GM18951 (cell line): Measurements from ENCODE around the gene LRIG1.

Source experiments
- POLR2A ChIP-seq: IDR thresholded peaks from 4 replicates; pipeline ENCODE4 v1.6.1; 2011; ENCODE audit warnings: mild to moderate bottlenecking; ENCODE audit not compliant: insufficient read length, insufficient read depth; ENCODE audit errors: extremely low read depth
- in situ Hi-C: fragments of 300-500 bp; cut with MboI; formaldehyde crosslinking; loops from one replicate; pipeline ENCODE4 v1.12.0; 2022; ENCODE audit warnings: low sequenced_read_pairs, mixed read lengths, inconsistent platforms; ENCODE audit not compliant: unreplicated experiment

Gene LRIG1

DNA sequence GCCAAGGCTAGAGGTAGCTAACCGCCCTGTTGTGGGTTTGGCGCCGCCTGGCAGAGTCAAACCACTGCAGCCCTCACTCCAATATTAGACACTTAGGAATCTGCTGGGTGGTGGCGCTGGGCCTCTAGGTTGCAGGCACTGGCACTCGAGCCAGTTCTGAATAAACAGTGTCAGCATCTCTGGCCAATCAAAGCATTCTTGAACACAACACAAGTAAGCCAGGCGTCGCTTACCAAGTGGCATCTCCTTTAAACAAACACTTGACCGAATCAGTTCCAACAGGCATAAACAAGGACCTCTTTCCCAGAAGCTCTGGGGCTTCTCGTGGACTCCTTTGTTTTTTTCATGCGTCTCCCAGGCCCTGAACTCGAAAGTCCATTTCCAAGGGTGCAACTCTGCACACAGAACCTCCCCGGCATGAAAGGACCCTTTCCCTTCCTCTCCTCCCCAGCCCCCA is 82.3 kb downstream of the LRIG1 start:
- in situ Hi-C loops: loop anchor here (25.0 kb wide), 1 partner anchor 394 kb away; no protein-coding TSS in a partner anchor
- TF ChIP-seq POLR2A: no peak

DNA sequence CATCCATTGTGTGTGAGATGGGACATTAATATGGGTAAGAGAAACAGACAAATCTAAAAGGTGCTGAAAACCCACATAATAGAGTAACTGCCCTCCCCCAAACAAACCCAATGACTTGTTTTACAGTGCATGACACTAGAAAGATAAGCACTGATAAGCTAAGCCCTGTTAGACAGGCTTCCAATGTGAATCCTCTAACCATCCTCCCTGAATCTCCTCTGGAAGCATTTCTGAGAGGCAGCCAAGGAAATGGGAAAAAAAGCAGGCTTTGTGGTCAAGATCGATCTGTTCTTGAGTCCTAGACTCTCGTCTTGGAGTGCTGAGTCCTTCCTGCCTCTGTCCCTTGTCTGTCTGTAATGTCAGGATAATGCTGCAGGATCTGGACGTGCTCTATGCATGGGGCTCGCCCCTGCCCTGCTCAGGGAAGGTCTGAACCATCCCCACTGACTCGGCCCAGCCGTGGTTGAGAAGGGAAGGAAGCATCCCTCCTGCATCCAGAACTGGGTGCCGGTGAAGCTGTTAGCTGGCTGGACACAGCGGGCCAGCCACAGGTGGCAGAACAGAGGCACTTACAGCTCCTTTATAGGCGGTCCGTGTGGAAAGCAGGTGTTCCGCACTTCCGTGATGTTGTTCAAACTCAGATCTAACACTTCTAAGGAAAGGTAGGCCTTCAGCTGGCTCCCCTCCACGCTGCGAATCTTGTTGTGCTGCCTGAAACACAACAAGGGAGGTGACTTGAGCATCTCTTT is 84.1 kb downstream of the LRIG1 start:
- in situ Hi-C loops: loop anchor here (25.0 kb wide), 1 partner anchor 396 kb away; no protein-coding TSS in a partner anchor
- no peak for TF ChIP-seq POLR2A

DNA sequence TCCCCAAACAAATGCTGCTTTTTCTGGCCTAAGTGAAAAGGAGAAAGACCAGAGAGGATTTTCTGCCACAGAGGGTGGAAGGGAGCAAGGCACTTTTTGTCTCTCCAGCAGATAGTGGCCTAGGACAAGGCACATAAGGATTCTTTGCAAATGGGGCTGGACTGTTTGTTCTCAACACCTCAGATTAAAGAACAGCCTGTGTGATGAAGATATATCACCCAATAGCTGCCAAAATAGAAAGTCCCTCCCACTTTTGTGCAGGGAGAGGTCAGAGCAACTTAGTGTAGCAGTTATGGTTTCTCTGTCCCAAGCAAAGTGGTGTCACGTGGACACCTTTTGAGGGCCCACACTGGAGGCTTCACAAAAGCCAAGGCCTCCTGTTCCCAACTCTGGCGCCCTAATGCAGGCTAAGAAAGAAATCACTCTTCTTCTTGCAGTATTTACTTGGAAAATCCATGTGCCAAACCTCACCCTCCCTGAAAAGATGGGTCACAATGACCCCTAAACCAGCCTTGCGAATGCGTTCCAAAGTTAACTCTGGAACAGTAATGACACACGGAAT is 84.9 kb downstream of the LRIG1 start:
- in situ Hi-C loops: loop anchor here (25.0 kb wide), 1 partner anchor 396 kb away; no protein-coding TSS in a partner anchor
- TF ChIP-seq POLR2A: no peak

DNA sequence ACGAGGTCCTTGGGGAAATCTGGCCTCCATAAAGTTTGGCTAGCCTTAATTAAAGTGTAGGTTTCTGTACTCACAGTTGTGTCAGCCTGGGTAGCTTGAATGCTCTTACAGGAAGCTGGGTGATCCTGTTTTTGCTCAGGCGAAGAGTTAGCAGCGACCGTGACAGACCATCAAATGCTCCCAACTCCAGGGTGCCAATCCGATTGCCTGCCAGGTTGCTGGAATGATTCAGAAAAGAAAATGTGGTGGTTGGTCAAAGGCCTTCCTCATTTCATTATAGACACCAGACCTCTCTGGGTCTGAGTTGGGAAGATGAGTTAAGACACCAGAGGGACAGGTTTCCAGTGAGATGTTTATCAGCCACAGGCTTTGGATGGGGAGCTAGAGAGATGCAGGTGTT is 86.0 kb downstream of the LRIG1 start:
- no peak for TF ChIP-seq POLR2A
- in situ Hi-C loops: loop anchor here (25.0 kb wide), 1 partner anchor 397 kb away; no protein-coding TSS in a partner anchor

DNA sequence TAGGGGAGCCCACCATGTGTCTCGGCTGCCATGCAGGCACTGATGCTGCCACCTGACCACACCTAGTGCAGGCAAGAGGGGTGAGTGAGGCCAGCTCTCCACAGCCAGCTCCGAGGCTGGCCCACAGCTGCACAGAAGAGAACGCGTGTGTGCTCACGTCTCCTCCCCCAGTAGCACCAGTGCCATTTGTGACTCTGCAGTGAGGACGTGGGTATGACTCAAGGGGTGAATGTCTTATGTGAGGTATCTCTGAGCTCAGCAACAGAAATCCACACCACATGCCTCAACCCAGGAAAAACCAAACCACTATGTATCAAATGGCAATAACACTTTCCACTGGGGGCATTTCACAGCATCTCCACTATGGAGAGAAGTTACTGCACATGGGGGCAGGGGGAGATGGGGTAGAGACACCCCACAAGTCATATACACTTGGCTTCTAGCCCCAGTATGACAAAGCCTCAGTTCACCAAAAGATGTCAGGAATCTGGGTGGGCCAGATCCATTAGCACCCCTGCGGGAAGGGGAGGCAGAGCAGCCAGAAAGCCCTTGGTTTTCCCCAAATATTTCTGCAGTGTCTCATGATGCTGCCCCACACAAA is 87.6 kb downstream of the LRIG1 start:
- TF ChIP-seq POLR2A: no peak

DNA sequence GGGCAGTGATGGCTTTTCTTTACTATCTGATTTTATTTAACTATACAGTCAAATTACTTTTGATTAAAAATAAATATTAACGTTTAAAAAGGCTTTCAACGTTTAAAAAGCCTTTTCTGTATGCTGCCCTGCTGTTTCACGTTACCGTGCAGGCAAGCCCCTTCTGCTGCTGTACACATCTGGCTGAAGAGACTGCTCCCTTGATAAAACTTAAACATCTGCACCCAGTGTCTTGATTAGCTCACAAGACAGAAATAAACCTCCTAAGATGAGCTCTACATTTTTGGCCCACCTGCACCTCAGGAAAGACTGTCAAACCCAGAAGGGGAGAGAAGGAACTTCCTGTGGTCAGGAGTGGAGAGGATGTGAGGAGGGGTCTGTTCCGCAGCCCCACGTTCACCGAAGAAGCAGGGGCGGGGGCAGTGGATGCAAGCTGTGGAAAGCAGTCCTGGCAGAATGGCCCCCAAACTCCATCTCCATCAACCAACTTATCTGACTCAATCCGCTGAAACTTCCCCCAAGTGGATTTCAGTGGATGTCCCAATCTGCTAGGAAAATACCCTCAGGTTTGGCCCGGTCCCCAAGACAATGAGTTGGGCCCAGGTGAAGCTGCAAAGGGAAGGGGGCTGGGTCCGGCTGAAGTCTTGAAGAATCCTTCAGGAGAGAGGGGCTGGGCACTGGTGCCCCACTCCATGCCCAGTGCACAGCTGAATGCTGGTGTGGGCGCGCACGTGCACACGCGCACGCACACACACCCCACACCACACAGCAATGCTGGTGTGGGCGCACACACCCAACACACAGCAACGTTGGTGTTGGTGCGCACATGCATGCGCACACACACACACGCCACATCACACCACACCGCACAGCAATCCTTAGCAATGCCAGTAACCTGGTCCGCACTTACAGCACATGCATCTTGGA is 88.6 kb downstream of the LRIG1 start:
- in situ Hi-C loops: loop anchor here (25.0 kb wide), 1 partner anchor 400 kb away; no protein-coding TSS in a partner anchor
- no peak for TF ChIP-seq POLR2A

More for the DNA sequence above, 87.6 kb downstream of the LRIG1 start:
- in situ Hi-C loops: loop anchor here (25.0 kb wide), 1 partner anchor 399 kb away; no protein-coding TSS in a partner anchor

DNA sequence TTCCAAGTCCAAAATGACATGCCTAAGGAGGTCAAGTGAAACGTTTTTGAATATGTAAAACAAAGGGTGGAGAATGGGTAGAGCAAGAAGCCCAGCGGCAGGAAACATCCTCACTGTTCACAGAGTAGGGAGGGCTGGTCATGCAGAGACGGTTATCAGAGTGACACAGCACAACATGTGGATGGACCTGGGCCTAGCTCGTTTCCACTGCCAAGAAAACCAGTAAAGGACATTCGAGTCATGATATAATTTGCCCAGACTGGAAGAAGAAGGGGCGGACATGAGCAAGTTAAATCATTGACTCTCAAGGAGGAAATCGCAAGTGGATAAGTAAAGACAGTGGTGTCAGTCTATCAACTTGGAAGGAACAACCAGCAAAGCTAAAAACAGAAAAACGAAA is 89.3 kb downstream of the LRIG1 start:
- no peak for TF ChIP-seq POLR2A
- in situ Hi-C loops: loop anchor here (25.0 kb wide), 1 partner anchor 401 kb away; no protein-coding TSS in a partner anchor

DNA sequence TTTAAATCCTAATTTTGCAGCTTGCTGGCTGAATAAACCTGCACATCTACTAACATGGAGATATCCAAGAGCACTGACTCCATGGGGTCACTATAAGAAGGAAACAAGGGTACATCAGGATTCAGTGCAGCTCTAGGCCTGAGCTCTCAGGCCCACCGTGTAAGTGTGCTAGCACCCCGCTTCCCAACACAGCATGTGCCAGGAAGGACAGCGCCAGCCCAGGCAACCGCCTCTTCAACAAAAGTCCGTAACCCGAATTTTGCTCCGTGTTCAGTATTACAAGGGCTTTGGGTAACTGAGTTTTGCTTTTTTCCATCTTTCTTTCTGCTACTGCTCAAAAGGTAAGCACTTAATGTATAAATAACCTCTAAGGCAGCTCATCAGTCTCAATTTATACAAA is 89.8 kb downstream of the LRIG1 start:
- no peak for TF ChIP-seq POLR2A
- in situ Hi-C loops: loop anchor here (25.0 kb wide), 1 partner anchor 401 kb away; no protein-coding TSS in a partner anchor

DNA sequence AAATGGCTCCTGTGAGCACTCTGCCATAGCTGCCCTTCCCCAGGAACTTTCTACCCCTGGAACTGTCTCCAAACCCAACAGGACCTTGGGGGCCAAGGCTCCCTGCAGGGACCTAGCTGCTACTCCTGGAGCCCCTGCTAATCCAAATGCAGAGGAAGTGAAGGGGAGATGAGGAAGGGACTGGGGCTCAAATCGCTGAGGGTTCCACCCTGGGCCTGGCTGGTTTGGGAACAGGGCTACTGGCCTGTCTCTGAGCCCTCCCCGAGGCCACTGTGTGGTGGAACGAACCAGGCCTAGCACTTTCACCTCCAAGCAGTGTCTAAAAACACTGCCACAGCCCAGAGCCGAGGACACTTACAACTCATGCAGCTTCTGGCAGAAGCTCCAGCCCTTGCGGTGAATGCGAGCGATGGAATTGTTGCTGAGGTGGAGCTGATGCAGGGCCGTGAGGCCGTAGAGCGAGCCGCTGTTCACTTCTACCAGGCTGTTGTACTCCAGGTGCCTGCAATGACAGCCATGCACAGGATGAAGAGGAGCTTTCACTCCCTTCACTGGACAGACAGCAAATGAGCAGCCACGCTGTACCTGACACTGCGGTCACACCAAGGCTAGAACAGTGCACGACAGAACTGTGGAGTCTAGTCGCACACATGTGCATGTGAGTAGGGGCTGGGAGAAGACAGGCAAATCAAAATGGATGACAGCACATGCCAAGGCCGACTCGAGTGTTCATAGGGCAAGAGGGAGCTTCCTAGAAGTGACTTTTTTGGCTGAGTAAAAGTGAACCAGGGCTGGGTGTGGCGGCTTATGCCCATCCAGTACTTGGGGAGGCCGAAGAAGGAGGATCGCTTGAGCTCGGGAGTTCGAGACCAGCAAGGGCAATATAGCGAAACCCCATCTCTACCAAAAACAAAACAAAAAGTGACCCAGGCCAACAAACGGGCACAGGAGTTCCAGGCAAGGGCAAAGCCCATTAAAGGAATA is 90.8 kb downstream of the LRIG1 start:
- no peak for TF ChIP-seq POLR2A
- in situ Hi-C loops: loop anchor here (25.0 kb wide), 1 partner anchor 402 kb away; no protein-coding TSS in a partner anchor

DNA sequence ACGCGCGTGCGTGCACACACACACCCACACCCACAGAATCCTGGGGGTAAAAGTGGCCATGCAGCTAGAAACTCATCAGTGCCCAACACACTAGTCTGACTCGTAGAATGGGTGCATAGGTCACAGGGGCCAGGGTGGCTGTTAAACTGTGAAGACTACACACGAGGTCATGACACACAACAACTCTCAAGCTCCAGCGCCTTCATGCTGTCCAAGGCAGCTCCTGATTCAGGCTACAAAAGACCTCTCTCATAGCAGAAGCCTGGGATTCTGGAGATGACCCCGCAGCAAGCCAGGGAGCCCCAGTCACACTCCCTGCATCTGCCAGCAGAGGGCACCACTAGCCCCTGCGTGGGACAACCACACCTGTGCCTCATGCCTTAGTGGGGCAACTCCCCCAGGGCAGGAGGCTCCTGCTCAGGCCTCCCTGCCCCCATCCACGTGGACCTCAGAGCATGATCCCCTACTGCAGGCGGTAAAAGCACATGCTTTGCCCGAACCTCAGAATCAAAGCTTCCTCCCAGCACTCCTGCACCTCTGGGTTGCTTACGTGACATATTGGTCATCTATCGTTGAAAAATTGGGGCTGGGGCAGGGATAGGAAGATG is 93.1 kb downstream of the LRIG1 start:
- no peak for TF ChIP-seq POLR2A
- in situ Hi-C loops: loop anchor here (25.0 kb wide), 1 partner anchor 405 kb away; no protein-coding TSS in a partner anchor

DNA sequence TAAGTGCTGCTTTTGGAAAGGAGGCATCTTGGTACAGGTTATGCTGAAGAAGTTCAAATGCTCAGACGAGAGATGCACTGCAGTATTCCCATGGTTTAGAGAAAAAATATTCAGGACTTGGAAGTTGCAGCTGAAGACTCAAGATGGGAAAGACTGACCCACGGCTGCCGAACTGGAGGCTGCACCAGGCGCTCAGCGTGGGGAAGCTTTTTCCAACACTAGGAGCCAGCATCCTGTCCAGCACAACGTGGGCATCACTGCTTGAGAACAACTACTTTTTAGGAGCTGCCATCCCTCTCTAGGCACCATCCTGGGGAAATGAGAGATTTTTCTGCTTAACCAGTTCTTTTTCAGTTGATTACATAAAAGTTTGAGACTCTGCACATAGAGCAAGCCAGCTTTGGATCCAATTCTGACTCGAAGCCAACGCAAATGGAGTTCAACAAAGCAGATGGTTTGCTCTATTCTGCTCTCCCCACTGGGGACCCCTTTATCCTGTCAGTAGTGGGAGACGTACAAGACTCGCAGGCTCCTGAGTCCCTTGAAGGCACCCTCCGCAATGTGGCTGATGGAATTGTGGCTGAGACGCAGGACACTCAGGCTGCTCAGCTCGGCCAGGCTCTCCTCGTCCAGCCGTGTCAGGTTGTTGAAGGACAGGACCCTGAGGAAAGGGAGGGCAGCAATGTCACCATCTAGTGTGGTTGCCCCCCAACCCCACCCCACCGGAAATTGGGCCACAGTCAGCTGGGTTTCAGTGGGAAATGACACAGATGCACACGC is 93.8 kb downstream of the LRIG1 start:
- in situ Hi-C loops: loop anchor here (25.0 kb wide), 1 partner anchor 405 kb away; no protein-coding TSS in a partner anchor

More for the DNA sequence above, 93.8 kb downstream of the LRIG1 start:
- no peak for TF ChIP-seq POLR2A
